Embryonic facial prominence (tissue), 1 donor: ENCODE measurements around the gene EFNB2.

ENCODE experiments used
- DNase-seq: peaks from one replicate; pipeline ENCODE4 v3.0.0-alpha.2; 2016; ENCODE audit errors: extremely low spot score

EFNB2 gene

DNA sequence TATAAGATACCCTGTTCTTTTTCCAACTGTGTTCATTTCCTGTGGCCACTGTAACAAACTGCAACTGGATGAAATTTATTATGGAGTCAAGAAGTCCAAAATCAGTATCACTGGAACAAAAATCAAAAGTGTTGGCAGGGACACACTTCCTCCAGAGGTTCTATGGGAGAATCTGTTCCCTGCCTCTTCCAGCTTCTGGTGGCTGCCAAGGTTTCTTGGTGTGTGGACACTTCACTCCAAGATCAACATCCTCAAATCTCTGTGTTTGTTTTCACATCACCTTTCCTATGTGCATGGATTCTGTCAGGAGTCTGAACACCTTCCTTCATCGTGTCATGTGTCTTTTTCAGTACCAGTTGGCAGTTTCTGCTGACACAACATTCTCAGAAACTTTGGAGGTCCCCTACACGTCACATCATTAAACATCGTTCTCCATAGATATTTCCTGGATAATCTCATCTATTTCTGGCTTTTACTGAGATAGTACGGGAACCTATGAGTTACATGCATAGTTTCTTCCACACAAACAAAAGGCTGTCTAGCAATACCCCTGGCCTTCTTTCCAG, 15.2 kb upstream of the EFNB2 start:
- no peak for DNase-seq

DNA sequence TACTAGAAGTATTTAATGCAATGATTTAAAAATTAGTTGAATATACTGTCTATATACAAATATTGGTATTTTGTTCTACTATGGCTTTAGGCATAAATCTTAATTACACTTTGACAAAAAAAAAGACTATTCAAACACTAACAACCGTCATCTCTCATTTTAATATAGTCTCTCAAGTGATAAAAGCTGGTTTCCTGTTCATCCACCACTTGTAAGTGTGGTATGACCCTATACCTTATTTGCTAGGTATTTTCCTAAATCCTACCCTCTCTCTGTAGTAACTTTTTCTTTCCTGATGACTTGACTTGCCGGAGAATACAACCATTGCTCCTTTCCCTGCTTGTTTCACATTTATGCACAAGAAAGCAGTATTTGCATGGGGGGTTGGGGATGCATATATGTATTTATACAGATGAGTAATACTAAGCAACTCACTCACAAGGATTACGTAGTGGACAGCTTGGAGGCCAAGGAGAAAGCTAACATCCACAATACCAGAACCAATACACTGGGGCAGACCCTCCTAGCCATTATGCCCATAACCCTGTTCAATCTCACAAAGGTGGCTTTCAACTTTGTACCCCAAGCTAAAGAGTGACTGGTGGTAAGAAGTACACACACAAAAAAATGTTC, 12.7 kb upstream of the EFNB2 start:
- no peak for DNase-seq

DNA sequence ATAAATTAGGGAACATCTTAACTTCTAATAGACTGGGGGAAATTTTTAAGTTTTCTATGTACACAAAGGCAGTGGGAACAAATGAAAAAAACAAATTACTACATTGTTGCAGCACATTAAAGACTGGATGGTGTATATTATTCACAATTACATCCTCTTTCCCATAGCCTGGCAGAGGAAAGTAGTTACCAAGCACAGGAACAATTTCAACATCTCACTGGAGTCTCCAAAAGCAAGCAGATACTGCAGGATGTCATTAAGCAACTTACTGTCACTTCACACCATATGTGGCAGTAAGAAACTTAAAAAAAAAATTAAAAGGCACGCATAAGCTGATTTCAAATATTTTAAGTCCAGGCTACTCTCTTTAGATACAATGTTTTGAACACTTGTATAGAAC, 6.4 kb upstream of the EFNB2 start:
- no peak for DNase-seq

DNA sequence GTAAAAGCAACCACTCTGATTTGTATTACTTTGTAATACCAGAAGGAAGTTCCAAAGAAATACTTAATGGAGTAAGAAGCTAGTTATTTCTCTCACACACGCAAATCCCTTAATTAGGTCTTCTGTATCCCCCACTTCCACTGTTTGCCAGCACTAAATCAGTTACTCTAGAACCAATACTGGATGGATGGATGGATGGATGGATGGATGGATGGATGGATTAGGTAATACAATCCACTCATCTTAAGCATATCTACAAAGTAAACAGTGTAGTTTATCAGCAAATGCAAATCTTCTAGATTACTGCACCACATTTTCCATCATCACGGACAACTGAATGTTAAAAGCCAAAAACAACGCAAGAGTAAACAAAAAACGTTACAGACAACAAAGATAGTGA, 5.2 kb upstream of the EFNB2 start:
- no peak for DNase-seq

DNA sequence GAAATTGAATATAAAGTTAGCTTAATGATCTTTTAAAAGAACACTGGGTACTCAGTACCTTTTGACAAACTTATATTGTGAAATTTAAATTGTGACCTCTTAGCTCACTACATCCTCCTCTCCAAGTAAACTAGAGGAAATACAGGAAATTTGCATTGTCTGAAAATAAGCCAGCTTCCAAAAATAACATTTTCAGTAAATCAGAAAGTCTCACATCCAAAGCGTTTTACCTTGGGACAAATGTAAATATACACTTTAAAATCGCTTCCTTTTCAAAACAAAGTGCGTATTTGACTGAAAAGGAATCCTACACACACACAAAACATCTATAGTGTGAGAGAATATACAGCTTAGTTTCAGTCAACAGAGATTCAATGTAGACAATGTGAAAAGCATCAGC, 2.1 kb upstream of the EFNB2 start:
- DNase-seq = no peak

DNA sequence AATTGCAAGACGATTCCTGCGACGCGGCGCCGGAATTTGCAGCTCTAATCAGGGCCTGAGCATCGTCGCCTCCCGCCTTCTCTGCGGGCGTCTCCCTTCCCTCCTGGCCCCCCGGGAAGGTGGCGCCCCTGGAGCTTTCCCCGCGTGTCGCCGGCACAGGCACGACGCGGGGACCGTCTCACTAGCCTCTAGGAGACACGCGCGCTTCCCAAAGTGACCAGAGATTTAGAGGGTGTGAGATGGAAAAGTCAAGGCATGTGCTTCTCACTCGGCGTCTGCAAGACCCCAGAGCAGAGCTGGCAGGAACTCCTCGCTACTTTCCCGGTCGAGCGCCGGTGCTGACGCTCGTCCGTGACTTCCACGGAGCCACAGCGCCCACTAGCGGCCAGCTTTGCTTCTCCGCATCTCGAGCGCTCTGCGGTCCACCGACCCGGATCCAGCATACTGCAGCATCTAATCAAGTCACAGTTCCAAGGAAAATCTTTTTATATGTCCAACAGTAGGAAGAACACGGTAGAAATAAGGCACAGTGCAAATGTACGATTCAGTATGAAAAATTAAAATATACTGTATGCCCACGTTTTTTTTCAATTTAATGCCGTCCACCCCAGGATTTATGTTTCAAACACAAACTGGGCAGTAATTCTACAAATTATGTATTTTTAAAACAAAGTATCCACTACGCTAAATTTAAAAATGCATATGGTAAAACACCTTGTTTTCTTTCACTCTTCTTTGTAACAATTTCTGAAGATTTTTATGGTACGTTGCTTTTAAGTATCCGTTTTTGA, 977 bp upstream of the EFNB2 start:
- peak; percentile 89 for DNase-seq

DNA sequence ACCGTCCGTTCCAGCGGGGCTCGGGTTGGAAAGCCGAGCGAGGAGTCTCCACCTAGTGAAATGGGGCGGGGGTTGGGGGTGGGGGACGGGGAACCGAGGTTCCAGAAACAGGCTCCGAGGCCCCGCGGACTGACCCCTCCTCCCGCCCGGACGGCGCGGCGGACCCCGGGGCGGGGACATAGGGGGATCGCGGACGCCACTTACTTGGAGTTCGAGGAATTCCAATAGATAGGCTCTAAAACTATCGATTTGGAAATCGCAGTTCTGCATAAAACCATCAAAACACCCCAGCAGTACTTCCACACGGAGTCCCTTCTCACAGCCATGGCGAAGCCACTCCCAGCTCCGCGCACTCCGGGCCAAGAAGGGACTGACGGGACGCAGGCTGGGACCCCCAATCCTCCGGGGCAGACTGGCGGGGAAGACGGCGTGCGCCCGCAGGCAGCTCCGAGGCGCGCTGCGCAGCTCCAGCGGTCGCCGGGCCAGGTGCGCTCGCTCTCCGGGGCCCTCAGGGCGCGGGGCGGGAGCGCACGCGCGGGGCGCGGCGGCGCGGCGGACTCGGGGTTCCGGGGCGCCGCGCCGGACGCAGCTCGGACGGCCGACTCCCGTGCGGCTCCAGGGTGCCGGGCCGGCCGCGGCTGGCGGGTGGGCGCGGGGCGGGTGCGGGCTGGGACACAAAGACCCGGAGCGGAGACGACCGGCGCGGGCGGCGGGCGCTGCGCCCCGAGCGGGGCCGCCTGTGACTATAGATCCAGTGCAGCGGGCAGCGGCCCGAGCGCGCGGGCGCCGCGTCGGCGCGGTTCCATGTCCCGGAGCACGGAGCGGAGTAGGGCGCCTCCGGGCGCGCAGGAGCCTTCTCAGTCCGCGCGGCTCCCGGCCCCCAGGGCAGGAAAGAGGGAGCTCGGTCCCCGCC, 567 bp downstream of the EFNB2 start:
- DNase-seq = no peak

DNA sequence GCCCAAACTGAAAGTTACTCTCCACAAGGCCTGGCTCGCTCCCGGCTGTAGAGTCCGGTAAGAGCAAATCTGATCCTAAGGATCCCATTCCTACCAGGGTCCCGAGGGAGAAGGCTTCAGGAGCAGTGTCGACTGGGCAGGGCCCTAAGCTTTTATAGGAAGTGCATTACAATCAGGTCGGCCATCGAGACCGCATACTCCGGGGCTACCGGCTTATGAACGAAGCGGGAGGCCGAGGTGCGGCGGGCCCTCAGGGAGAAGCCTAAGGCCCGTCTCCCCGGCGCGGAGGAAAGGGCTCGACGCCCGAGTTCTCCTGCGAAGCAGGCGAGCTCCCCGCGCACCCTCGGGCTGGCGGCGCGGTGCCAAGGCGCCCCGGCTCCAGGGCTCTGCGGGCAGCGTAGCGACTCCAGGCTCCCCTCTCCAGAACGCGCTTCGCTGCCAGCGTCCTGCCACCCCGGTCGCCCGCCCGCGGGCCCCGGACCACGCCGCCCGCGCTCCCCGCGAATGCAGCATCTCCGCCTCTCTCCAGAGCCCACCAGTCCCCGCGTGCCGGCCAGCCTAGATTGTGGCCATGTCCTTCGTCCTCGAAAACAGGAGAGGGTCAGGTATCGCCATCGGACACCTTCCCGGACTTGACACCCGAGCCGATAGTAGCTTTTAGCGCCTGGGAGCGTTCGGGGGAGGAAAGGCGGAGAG, 1.4 kb downstream of the EFNB2 start:
- no peak for DNase-seq

DNA sequence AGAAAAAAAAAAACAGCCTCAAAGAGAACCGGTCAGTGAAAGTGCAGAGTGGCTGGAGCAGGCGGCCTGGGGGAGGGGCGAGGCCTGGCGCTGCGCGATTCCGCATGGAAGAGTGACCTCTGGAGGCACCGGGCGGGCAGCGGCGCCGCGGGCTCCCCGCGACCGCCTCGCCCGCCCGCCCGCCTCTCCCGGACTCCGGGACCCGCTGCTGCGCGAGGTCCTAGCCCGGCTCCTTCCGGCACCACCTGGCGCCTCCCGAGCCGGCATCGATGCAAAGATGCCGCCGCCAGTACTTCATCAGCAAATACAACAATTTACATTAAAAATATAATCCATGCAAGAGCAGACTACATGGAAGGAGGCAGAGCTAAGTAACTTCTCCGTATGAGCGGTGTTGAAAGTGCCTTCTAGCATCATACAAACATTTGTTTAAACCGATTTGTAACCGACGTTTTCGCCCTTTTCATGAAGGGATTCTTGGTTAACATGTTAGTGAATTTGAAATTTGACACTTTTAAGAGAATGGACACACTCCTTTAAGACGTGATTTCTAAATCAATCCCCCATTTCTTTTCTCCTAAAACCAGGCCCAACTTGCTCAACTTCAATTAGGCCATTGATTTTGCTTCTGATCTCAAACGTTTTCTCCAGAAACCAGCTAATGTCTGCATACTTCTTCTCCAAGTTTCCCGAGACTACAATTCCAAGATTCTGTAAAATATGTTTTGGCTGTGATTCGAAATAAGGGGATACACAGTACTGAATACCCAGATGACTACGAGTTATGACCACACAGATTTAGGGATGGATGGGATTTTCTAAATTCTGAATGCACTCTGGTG, 2.1 kb downstream of the EFNB2 start:
- DNase-seq = no peak

DNA sequence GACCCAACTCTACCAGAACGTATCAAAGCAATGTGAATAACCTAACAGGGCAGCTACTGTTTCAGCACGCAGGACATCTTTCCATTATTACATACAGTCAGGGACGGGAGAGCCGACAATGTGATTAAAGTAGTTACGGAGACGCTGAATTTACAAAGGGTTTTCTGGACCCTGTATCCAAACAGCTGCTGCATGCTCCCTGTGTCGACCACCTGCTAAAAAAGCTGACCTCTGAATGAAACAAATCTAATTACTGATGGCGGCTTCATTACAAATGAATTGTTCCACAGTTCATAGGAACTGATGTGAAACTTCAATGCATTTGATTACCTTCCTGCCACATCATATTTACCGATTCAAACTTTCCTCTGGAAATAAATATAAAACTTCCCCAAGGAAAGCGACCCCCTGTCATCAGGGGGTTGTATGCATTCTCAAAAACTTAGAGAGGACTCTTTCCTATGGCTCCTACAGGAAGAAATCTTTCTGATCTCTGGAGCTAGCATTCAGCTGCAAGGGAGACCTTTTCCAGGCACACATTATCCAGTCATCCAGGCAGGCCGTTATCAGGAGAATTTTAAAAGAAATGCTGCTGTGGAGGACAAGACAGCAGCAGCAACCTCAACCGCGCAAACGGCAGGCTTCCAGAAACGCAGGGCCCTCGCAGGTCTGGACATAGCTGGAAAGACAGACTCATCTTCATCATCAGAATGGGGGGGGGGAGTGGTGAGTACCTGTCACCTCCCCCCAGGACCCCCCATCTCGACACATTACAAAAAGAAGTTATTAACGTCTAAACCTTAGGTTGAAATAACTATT, 3.1 kb downstream of the EFNB2 start:
- no peak for DNase-seq

DNA sequence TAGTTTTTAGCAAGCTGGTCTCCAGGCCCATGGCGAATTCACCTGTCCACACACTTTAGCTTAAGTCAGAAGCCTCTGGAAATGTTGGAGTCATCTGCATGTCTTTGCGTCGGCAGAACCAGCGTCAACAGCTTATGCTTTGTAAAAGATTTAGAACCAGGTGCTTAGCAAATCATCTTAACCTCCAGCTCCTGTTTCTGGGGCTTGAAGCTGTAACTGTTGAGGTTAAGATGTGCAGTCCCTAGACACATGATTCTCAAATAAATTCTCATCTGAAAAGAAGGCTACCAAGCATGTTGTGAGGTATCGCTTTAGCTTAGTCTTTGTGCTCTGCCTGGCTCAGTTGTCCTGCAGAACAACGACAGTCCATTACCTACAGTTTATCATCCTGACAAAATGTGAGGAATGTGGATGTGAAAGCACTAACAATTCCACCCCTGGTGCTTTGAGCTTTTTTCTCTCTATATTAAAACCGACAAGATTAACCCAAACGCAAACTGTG, 4.4 kb downstream of the EFNB2 start:
- no peak for DNase-seq

DNA sequence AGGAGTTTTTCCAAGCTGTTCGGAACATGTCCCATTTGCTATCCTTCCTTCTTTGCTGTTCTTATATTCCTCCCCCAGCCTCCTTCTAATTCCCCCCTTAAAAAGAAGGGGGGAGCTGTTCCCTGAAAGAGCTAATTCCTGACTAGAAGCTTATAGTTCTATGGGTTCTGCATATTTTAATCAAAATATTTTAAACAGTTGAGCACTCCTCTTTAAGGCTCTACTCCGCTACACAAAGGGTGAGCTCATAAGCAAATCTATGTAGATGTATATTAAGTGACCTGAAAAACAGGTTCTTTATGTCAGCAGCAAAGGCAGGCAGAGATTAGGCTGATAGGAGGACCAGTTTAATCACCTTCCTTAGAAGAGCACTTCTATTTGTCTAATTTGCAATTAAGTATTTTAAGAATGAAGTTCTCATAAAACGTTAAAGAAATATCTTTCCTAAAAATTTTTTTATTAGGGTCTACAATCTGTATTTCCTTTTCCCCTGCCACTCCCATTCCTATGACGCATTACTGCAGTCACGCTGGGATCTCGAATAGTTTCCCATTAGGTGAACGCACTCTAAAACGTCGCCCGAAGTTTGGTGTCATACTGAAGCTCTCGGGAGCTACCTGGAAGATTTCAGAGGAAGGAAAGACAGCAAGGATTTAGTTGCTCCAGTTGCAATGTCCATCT, 5.2 kb downstream of the EFNB2 start:
- DNase-seq = no peak

DNA sequence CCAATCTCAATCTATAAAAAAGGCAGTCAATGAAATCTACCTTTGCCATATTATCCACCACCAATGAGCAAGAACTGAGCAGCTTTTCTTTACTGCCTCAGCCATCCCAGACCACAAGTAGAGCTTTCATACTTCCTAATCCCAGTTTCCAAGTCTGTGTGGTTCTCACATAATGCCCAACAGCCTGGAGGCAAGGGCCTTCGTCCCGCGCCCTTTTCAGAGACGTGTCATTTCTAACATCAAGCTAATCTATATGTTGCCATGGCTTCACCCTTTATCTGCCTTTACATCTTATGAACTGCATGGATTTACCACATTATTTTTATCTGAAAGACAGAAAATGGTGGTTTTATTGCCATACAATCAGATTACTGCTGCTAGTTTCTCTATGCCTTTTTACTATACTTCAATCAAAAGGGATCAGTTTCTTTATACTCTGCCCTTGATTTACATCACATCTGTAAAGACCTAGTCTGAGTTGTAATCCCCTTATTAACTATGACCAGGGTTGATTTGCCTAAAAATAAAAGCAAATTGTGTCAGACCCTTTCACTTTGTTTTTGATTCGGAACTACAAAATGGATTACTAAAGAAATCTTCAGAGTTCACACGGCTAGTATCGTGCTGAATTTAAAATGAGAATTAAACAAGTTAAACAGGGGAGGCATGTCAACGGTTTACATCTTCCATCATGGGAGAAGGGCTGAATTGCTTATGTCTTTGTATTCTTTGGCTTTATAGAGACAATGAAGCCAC, 5.9 kb downstream of the EFNB2 start:
- DNase-seq = no peak

DNA sequence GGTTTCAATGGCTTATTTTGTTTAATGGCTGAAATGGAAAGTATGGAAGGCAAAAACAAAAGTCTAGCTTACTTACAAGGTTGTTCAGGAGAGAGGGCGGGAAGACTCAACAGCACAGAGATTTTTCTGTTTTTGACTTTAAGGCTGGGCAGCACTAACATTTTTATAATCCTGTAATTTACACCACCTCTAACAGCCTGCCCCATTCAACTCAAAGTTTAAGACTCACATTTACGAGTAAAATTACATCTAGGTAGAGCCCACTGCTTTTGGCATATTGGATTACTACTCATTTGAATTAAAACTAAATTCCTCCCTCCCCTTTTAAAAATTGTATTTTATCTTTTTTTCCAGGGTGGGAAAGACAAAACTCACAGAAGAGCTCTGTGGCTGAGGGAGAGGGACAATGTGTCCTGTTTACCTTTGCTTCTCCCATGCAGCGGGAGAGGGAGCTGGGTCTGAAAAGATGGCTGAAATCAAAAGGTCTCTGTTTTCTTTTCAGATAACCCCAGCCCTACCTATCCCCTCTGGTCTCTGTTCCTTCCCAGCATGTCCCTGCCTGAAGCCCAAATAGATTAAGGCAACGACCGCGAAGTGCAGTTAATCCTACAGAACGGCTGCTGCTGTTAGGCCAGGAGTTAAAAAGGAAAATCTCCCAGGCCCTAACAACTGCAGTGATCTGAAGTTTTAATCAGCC, 6.6 kb downstream of the EFNB2 start:
- DNase-seq = no peak

DNA sequence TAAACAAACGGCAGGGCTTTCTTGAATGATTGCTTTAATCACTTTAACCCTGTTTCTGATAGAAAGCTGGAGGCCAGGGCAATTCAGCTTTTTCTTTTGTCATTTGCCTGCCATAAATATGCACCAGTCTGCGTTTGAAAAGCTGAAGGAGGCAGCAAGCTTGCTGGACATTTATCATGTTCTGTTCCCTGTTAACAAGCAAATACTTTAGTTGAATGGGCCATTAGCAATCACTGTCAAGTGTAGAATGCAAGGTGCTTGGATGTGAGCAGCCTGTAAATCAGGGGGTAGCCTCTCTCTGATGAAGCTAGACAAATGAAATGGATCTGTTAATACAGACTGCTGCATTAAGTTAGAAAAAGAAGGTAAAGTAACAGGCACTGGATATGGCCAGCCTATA, 7.6 kb downstream of the EFNB2 start:
- DNase-seq = no peak

DNA sequence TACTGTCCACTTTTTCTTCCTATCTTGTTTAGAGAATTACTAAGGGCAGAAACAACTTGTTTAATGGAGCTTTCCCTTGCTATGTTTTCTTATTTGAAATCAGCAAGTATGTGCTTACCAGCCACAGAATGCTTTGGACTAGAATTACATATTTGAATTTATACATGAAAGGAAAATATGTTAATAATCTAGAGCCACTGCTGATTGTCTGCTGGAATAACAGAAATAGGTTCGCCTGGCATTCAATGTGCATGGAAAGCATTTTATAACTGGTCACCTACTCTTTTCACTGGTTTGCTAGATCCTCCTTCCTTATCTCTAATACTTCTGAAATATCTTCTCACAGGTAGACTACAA, 8.0 kb downstream of the EFNB2 start:
- DNase-seq = no peak

DNA sequence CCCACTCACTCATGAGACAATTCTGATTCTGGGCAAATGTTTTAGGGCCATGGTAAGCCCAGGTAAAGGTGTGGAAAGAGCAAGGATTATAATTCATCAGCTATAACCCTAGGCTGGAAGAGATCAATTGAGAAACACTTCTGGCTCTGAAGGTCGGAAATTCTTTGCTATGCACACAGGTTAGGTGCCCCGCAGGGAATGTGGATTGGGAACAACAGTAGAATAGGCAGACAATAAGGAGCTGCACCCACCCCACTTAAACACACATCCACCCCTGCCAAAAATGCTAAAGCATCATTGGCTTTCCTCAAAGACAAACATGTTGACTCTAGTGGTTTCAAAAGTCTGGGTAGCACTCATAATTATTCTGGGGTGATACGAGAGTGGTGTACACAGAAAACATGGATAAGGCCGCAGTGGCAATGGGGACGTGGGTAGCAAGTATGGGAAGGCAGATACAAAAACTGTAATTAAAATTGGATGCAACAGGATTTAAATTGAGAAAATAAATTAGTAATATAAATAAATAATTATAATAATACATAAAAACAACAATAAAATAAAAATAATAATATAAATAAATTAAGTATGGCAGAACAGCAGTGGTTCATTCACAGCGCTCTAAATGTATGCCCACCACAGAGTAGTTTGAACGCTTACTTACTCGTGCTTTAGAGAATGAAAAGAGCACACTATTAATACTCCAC, 8.6 kb downstream of the EFNB2 start:
- DNase-seq = no peak
